Measurements from ENCODE around the gene MYO15A.

- no peak for TF ChIP-seq CTCF (IDR thresholded peaks at IDR 0.05)
- TF ChIP-seq EP300 (IDR thresholded peaks at IDR 0.05), result no peak
- no peak for TF ChIP-seq POLR2AphosphoS5 (IDR thresholded peaks at IDR 0.05)
Measured at GRCh38 chr17:18070861-18071340, 37.7 kb upstream of the MYO15A start.

All from esophagus muscularis mucosa (tissue), 4 donors.